Stimulated activated CD4-positive, alpha-beta T cell treated with anti-CD3 and anti-CD28 coated beads, Interleukin-12 subunit alpha, Interleukin-12 subunit beta, amount 100 ng/mL, for 4 hours (primary cell): ENCODE measurements around the gene ZNF134.

Experiments
- DNase-seq: peaks from one replicate; pipeline ENCODE4 v3.0.0-alpha.2; 2020

The ZNF134 gene

DNA sequence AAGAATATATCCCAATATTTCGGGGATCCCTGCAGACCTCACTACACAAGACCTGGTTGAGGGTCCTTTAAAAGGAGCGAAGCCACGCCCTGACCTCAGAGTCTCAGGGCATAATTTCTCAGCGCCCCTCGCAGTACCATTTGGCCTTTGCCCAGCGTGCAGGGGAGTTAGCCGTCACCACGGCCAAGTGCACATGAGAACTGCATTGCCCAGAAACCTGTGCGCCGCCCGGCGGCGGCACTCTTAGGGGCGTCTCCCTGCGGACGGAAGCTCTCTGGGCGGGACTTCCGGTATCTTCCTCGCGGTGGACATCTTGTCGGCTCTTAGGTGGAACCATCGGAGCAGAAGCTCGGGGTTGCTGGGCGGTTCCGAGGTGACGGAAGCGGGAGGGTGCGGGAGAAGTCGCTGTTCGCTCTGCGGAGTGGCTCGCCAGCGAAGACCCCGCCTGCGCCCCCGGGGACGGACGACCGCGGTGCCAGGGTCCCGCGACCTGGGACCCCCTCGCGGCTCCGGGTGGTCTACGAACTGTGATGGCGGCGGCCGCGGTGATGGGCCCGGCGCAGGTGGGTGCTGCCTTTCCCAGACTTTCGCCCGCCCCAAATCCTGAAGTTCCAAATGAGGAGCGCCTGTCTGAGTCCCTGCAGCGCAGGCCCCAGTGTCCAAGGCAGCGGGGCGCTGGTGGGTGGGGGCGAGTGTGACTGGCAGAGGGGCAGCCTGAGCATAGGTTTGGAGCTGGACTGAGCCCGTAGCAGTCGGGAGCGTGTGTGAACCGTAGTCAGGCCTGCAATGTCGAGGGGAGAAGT is at the start of gene ZNF134:
ZNF134 (plus strand) TSS at position 302 of the 803 bp plus-strand sequence. CDS start 5,227 bp downstream, outside the sequence.
- DNase-seq, result peak; percentile 88

DNA sequence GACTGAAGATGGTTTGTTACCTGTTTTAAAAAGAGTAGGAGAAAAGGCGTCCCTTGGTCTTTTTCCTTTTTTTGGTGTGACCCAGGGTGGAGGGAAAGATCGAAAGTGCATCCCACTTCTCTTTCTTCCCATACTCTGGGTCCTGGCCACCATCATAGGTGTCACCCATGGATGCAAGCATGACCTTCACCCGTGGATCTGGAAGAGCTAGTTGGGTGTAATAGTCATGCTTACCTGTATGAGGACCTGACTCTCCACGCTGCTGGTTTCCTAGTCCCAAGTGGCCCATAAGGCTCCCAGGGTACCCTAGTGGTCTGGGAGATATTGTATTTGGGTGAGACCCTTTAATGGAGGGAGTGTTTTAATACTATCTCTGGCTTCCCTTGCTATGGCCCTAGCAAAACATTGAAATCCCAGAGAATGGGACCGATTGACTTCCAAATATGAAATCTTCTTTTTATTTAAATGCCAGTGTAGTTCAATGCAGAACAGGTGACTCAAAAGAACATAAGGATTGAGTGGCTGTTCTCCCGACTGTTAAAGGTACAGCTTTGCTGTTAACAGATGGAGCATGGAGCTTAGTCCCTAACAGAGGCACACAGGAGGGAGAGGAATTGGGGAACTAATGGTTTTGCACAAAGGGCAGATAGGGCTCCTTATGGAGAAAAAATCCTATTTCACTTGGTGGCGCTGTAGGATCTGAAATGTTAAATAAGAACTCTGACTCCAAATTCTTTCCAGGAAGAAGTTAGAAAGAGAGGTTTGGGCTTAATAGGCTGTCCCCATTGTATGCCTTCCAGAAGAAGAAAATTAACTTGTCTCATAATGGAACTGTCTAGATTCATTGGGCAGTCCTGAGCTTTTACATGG is 47.4 kb upstream of the ZNF134 start:
- no peak for DNase-seq

DNA sequence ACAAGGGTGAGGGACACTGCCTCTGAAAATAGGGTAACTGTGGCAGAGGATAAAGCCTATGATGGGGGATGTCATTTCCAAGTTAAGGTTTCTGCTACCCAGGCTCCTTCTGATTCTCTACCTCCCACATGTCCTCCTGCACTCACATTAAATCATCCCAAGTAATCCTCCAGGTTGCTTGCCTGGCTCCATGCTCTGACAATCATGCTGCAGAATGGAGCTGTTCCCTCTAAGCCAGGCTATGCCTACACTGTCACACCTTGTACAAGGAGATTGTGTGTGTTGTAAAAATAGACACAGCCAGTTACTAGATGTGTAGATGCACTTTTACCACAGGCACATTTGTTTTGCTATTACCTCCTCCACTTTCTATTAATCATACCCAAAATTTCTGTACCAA is 43.3 kb upstream of the ZNF134 start:
- DNase-seq, result no peak

DNA sequence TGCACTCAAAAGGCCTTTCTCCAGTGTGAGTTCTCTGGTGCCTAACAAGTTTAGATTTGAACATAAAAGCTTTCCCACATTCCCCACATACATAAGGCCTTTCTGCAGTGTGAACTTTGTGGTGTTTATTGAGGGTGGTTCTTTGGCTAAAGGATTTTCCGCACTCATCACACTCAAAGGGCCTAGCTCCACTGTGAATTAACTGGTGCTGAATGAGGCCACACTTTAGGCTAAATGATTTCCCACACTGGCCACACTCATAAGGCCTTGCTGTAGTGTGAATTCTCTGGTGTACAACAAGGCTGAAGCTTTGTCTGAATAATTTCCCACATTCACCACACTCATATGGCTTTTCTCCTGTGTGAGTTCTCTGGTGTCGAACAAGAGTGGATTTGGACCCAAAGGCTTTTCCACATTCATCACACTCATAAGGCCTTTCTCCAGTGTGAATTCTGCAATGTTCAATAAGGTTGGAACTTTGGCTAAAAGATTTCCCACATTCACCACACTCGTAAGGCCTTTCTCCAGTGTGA is 41.6 kb upstream of the ZNF134 start:
- DNase-seq, result no peak

DNA sequence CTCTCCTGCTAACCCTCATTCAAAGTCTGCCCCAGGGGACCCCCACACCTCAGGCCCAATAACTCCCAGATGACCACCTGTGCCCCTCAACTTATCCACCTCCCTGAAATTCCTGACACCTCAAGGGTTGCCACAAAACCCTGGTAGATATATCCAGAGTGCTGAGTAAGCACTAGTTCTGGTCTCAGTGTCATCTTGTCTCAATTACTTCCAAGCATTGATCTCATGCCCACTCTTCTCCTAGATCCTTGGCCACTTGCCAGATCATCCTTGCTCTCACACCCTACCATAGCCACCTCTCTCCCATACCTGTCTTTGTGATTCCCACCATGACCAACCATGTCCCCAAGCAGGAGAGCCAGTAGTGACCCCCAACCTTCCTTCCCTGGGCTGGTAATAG is 37.4 kb upstream of the ZNF134 start:
- no peak for DNase-seq

DNA sequence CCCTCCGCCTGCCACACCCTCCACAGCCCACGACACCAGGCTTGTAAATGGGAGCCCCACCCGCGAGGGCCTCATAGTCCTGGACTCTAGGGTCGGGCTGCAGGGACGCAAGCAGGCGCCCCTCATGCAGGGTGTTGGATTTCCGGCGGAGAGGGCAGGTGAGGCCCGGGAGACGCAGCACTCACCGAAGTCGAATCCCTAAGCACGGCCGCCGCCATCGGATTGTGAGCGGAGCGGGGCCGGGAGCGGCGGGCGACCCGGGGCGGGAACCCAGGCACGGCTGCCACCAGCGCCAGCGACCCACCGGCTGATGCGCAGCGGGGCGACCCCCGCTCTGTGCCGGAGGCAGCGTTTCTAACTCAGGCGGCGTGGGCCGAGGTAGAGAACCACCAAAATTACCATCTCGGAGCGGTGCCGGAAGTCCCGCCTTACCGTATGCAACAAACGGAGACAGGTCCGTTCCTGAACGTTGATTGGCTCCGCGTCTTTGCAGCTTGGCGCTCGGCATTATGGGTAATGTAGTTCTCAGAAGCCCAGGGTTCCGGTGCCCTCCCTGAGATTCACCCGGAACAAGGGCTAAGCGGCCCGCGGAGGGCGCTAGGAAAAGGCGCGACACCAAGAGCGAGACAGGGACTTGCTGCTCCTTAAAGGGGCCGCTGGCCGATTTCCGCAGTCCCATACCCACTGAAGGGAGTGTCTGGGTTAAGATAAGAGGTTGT is 35.4 kb upstream of the ZNF134 start, which contains the start of gene ZNF416:
ZNF416 (minus strand) TSS at position 425 of the 719 bp plus-strand sequence; CDS start at position 218, 207 bp downstream.
- DNase-seq, result peak; percentile 86

DNA sequence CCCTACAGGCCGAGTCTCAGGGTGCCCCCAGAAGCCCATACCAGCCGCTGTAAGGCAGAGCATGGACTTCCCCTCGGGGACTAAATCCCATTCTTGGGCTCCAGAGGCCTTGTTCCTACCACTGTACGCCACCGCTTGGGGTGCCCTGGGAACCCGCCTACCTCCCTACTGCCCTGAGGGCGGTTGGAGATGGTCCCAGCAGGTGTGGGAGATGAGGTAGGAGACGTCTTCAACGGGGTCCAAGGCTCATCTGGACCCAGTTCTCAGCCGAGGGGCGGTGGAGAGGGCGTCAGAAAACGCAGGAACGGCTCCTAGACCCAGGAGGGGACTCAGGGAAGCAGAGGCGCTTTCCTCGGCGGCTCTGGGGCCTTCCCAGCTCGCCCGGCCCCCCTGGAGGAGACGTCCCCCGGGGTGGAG is 30.9 kb upstream of the ZNF134 start:
- no peak for DNase-seq

DNA sequence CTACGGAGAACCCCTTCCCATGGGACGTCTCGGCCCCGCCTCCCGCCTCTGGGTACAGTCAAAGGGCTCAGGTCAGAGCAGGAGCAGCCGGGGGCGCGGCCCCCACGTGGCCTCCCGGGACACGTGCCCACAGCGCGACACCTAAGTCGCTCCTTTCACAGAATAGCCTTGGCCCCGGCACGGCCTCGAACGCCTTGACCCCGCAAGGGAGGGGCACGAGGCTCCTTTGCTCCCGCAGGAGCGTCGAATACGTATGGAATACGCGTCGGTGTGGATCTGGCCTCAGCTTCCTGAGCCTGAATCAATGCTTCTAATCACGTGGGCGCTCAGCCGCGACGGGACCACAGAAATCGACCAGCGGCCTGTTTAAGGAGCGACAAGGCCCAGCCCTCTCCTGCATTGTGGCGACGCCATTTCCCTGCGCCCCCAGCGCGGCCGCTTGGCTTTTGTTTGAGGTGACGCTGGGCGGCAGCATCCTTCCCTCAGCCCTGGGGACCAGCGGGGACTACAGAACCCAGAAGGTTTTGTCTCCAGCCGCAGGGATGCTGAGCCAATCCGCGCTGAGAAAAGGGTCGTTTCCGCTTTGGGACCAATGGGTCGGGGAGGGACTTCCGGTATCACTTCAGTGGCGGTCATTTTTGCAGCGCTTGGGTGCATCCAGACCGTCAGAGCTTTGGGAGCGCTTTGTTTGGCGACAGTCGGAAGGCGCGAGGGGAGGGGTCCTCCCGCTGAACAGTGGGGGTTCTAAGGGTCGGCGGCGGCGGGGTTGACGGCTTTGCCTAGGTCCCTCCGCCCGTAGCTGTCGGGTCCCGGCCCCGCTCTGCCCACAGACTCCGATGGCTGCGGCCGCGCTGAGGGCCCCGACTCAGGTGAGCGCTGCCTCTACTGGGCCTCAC is 30.3 kb upstream of the ZNF134 start, which contains the start of gene ZIK1:
ZIK1 (plus strand) TSS at position 625 of the 896 bp plus-strand sequence; CDS start at position 837, 212 bp downstream.
- peak; percentile 77 for DNase-seq

DNA sequence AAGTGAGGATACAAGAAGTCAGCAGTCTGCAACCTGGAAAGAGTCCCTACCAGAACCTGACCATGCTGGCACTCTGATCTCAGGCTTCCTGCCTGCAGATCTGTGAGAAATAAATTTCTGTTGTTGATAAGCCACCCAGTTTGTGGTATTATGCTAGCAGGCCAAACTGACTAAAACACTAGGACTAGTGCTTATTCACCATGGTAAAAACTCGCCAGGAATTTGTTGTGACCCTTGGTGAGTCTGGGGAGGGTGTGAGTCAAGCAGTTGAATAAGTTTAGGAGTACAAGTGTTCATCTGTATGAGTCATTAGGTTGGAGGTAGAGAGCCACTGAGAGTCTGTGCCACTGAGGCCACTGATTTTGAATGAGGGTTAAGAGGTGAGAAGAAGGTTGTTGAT is 26.5 kb upstream of the ZNF134 start:
- no peak for DNase-seq

DNA sequence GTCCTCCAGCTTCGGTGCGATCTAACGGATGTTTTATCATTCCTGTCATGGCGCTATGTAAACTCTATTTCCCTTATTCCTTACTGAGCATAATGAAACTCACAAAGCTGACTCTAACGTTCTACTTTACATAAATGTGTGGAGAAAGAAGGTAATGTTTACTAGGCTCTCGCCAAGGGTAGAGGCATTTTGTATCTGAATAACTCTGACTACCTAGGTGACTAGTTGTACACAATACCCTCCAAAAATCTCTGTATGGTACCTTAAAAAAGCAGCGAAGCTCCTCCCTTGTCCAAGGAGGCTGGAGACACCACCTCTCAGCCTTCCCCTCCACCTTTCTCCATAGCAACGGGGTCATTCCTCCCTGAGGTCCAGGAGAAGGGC is 14.7 kb upstream of the ZNF134 start:
- DNase-seq, result no peak

DNA sequence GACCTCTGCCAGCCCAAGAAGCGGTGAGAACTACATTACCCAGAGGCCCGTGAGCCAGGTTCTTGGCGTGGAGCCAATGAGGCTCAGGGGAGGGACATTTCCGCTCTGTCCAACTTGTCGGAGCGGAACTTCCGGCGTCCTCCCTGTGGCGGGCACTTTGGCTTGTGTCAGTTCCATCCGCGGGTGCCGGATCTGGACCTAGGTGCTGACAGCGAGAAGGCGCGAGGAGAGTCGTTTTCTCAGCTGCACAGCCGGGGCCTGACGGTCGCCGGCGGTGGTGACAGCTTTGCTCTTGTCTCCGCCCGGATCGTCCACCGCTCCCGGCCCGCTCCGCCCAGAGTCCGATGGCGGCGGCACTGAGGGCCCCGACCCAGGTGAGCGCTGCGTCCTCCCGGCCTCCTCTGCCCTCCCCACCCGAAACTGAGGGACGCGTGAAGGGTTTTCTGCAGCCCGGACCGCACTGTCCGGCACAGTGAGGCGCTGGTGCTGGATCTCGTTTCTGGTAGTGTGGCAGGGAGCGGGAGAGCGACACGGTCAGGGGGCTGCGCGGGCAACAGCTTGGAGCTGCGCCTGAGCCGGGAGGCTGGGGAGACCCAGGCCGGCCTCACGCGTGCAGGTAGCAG is 14.2 kb upstream of the ZNF134 start, which contains the start of gene ZNF530:
ZNF530 (plus strand) TSS at position 125 of the 623 bp plus-strand sequence. CDS start 4,461 bp downstream, outside the sequence.
- DNase-seq, result peak; percentile 88

DNA sequence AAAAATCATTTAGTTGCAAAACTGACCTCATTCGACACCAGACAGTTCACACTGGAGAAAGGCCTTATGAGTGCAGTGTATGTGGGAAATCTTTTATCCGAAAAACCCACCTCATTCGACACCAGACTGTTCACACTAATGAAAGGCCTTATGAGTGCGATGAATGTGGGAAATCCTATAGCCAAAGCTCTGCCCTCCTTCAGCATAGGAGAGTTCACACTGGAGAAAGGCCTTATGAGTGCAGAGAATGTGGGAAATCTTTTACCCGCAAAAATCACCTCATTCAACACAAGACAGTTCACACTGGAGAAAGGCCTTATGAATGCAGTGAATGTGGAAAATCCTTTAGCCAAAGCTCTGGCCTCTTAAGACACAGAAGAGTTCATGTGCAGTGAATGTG is 7.1 kb upstream of the ZNF134 start:
- no peak for DNase-seq

DNA sequence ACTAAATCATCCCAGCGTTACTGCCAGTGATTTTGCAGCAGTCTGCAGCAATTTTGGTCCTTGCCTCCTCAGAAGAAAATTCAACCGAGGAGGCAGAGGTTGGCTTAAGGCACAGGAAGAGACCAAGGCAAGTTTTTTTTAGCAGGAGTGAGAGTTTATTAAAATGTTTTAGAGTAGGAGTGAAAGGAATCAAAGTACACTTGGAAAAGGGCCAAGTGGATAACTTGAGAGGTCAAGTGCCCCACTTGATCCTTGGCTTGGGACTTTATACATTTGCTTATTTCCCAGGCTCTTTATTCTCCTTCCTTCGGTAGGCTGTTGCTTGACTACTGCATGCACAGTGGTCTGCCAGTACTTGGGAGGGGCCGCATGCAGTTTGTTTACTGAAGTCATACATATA is 2.9 kb upstream of the ZNF134 start:
- no peak for DNase-seq

DNA sequence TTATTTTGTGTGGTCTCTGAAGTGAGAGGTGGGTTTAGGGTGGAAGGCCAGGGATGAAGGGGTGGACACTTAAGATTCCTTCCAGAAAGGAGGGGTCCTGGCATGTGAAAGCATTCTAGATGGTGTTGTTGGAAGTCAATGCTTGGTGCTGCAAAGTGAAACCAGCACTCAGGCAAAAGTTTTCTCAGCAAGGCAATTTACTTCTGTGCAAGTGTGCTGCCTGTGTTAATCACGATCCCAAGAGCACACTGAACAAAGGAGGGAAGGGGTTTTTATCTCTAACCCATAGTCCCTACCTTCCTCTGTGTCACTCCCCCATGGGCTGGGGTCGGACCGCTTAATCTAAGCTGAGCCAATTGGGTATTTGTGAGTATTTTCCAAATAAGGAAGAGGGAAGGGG is 1.3 kb downstream of the ZNF134 start:
- no peak for DNase-seq

DNA sequence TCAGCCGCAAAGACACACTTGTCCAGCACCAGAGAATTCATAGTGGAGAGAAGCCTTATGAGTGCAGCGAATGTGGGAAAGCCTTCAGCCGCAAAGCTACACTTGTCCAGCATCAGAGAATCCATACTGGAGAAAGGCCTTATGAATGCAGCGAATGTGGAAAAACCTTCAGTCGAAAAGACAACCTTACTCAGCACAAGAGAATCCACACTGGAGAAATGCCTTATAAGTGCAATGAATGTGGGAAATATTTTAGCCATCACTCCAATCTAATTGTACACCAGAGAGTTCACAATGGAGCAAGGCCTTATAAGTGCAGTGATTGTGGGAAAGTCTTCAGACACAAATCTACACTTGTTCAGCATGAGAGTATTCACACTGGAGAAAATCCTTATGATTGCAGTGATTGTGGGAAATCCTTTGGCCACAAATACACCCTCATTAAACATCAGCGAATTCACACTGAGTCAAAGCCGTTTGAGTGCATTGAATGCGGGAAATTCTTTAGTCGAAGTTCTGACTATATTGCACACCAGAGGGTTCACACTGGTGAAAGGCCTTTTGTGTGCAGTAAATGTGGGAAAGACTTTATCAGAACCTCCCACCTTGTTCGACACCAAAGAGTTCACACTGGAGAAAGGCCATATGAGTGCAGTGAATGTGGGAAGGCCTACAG is 6.8 kb downstream of the ZNF134 start:
- DNase-seq, result no peak

DNA sequence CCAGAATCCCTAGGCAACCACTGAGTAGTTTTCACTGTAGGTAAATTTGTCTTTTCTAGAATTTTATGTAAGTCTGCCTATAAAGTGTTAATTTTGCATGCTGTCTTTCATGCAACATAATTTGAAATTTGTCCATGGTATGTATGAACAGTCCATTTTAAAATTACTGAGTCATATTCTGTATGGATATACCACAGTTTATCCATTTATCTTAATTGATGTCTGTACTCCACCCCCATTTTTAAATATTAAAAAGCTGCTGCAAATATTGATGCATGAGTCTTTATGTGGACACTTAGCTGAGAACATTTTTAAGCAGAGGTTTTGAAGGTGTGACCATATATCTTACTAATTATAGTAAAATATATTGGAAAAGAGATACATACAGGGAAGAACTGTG is 9.0 kb downstream of the ZNF134 start:
- DNase-seq, result no peak

DNA sequence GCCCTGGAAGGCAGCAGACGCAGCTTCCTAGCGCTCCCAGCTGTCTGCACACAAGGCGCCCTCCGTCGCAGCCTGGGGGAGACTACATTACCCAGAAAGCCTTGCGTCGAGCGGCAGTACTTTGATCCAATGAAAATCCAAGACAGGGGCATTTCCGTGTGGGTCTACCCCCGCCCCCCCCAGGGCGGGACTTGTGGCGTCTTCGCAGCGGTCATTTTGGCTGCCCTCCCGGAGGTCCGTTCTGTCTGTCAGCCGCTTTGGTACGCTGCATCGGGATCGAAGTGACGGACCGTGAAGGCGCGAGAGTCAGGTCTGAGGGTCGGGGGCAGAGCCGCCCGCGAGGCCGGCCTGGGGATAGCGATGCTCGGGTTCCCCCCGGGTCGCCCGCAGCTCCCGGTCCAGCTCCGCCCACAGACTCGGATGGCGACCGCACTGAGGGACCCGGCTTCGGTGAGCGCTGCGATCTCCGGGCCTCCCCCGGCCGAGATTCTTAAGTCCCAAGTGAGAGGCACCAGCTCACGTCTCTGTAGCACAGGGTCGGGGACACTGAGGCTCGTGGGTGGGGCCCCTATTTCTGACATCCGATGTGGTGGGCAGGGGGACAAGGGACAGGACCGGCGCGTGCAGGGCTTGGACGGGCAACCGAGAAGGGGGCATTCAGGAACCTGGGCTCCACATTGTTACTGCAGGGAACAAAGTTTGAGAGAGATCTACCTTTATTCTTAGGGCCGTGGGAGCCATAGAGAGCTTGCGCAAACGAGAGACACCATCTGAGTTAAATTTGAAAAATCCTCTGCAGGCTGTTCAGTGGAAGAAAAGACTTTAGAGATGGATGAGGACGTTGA is 19.2 kb downstream of the ZNF134 start, which contains the start of gene ZNF211:
ZNF211 (plus strand) TSS at position 182 of the 845 bp plus-strand sequence; CDS start at position 361, 179 bp downstream.
- DNase-seq, result peak; percentile 79

DNA sequence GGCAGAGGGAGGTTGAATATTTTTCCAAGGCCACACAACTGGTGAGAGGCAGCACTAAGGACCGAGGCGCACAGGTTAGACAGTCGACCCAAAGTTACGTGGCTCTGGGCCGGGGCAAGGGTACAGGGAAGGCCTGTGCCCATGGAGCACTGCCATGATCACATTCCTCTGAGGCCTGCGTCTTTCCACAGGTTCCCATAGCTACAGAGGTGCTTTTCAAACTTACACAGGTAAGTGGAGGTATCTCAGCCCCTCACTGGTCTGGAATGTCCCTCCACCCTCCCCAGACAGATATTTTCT is 19.7 kb downstream of the ZNF134 start:
- DNase-seq, result no peak

DNA sequence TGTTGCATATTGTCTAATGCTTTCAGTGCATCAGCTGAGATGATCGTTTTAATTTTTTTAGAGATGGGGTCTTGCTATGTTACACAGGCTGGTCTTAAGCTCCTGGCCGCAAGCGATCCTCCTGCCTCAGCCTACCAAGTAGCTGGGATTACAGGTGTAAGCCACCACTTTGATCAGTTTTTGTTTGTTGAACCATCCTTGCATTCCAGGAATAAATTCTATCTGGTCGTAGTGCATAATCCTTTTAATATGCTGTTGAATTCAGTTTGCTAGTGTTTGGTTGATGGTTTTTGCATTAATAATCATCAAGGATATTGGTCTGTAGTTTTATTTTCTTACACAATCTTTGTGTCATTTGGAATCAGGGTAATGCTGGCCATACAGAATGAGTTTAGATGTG is 23.3 kb downstream of the ZNF134 start:
- DNase-seq, result no peak
